Measurements from ENCODE around the gene TUBB2B. TPM values are rescaled to one million over a fixed set of nuclear protein-coding genes. Genes with fewer than 3 reads are reported as not detected.

The TUBB2B gene
- total and polyA plus RNA-seq, 9 of the 15 experiments (the other 6 are each of a cell fraction or from before 2014, with no cell fraction given): 0.11 to 9.7 (median 4.6) TPM

- TF ChIP-seq, protein P1, sequence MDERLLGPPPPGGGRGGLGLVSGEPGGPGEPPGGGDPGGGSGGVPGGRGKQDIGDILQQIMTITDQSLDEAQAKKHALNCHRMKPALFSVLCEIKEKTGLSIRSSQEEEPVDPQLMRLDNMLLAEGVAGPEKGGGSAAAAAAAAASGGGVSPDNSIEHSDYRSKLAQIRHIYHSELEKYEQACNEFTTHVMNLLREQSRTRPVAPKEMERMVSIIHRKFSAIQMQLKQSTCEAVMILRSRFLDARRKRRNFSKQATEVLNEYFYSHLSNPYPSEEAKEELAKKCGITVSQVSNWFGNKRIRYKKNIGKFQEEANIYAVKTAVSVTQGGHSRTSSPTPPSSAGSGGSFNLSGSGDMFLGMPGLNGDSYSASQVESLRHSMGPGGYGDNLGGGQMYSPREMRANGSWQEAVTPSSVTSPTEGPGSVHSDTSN (CRISPR knock-in tag; IDR thresholded peaks at IDR 0.05; ENCODE audit: low read depth): no peak
- TF ChIP-seq, protein P1 (tag; conservative IDR thresholded peaks at IDR 0.05; ENCODE audit: low read depth): no peak
- TF ChIP-seq, protein P2, sequence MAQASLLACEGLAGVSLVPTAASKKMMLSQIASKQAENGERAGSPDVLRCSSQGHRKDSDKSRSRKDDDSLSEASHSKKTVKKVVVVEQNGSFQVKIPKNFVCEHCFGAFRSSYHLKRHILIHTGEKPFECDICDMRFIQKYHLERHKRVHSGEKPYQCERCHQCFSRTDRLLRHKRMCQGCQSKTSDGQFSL (CRISPR knock-in tag; IDR thresholded peaks at IDR 0.05): peak; percentile 59; the same call in 1 of the 2 replicates
- TF ChIP-seq, protein P2 (tag; IDR thresholded peaks at IDR 0.05): no peak
- TF ChIP-seq HMG20A (CRISPR knock-in tag; conservative IDR thresholded peaks at IDR 0.05) (no peak), COPS2 (conservative IDR thresholded peaks at IDR 0.05) (no peak), SRSF3 (IDR thresholded peaks at IDR 0.05; ENCODE audit: insufficient read depth, low read length) (no peak), MNT (conservative IDR thresholded peaks at IDR 0.05) (peak; percentile 92 to 97), RERE (CRISPR knock-in tag; IDR thresholded peaks at IDR 0.05; ENCODE audit: borderline replicate concordance) (no peak)
- TF ChIP-seq, protein P3, sequence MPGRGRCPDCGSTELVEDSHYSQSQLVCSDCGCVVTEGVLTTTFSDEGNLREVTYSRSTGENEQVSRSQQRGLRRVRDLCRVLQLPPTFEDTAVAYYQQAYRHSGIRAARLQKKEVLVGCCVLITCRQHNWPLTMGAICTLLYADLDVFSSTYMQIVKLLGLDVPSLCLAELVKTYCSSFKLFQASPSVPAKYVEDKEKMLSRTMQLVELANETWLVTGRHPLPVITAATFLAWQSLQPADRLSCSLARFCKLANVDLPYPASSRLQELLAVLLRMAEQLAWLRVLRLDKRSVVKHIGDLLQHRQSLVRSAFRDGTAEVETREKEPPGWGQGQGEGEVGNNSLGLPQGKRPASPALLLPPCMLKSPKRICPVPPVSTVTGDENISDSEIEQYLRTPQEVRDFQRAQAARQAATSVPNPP (IDR thresholded peaks at IDR 0.05; ENCODE audit: borderline replicate concordance, insufficient read depth, insufficient read length): no peak
- TF ChIP-seq, protein P4, sequence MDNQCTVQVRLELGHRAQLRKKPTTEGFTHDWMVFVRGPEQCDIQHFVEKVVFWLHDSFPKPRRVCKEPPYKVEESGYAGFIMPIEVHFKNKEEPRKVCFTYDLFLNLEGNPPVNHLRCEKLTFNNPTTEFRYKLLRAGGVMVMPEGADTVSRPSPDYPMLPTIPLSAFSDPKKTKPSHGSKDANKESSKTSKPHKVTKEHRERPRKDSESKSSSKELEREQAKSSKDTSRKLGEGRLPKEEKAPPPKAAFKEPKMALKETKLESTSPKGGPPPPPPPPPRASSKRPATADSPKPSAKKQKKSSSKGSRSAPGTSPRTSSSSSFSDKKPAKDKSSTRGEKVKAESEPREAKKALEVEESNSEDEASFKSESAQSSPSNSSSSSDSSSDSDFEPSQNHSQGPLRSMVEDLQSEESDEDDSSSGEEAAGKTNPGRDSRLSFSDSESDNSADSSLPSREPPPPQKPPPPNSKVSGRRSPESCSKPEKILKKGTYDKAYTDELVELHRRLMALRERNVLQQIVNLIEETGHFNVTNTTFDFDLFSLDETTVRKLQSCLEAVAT (IDR thresholded peaks at IDR 0.05): peak in 1 of 2 experiments; percentile 100; a peak in 2 of 4 replicates
These were observed 31.5 kb upstream of the TUBB2B start, which contains the start of gene PSMG4 (continued) for GRCh38 chr6:3258720-3259490.
